Esophagus muscularis mucosa (tissue), 4 donors: ENCODE results near the gene RAB11FIP3. TPM values are rescaled to one million over a fixed set of nuclear protein-coding genes. Genes with fewer than 3 reads are reported as not detected.

ENCODE experiments used
- DNase-seq: peaks from one replicate; pipeline ENCODE4 v3.0.0-alpha.2; 2017; ENCODE audit errors: extremely low spot score
- H3K27ac ChIP-seq, 4 donors: fragments of 200-600 bp; sonication (generic); replicated peaks in 1 of 4; 1 replicate in 3 of 4; 2 replicates in 1 of 4; pipeline ENCODE4 v1.5.1; 2016 to 2019; ENCODE audit warnings: mild to moderate bottlenecking in 1 of 4
- H3K27me3 ChIP-seq, 4 donors: fragments of 200-600 bp; sonication (generic); one replicate each; pipeline versions ENCODE4 v1.5.1 to v1.6.0; 2016 to 2019
- H3K36me3 ChIP-seq, 4 donors: fragments of 200-600 bp; sonication (generic); one replicate each; pipeline ENCODE4 v1.5.1; 2016 to 2019
- H3K4me1 ChIP-seq, 4 donors: fragments of 200-600 bp; sonication (generic); one replicate each; pipeline ENCODE4 v1.5.1; 2016 to 2019
- H3K4me3 ChIP-seq, 4 donors: fragments of 200-600 bp; sonication (generic); 1 replicate in 2 of 4; 2 replicates in 2 of 4; pipeline ENCODE4 v1.5.1; 2016 to 2019; ENCODE audit warnings: mild to moderate bottlenecking in 4 of 4, moderate library complexity in 1 of 4
- H3K9me3 ChIP-seq, 4 donors: fragments of 200-600 bp; sonication (generic); 1 replicate in 3 of 4; 2 replicates in 1 of 4; pipeline ENCODE4 v1.5.1; 2016 to 2019
- EP300 ChIP-seq: sonication (generic); formaldehyde crosslinking; IDR thresholded peaks from one replicate; pipeline ENCODE4 v1.6.1; 2017; ENCODE audit warnings: antibody characterized with exemption
- POLR2A ChIP-seq: fragments of 450-650 bp; IDR thresholded peaks from one replicate; pipeline ENCODE4 v1.6.1; 2017; ENCODE audit warnings: antibody characterized with exemption, moderate library complexity, mild to moderate bottlenecking, low read depth
- POLR2AphosphoS5 ChIP-seq, 2 donors: sonication (generic); formaldehyde crosslinking; IDR thresholded peaks; one replicate each; pipeline ENCODE4 v1.6.1; 2017; ENCODE audit warnings: antibody characterized with exemption in 2 of 2
- WGBS: methylation state at CpG from one replicate; pipeline ENCODE4 v1.1.5; 2018; 5-methylcytosine and 5-hydroxymethylcytosine counted together
- intact Hi-C: fragments of 100-400 bp; cut with DNase I; formaldehyde crosslinking; loops from one replicate; pipeline ENCODE4 v1.15.1; 2023
- total RNA-seq, 4 donors: library from RNA; depleted of rRNA; stranded (reverse); fragments of >200 nt; gene quantifications; one replicate each; pipeline versions ENCODE4 v1.1.0 to v1.2.1, GENCODE V29; 2016
- TF ChIP-seq, protein P1 (sequence below), 3 experiments: fragments of 200-600 bp in 2 of 3; fragments of 450-650 bp in 1 of 3; sonication (generic) in 2 of 3; IDR thresholded peaks; one replicate each; pipeline ENCODE4 v1.5.1; 2017 to 2019; ENCODE audit warnings: antibody characterized with exemption in 3 of 3, mild to moderate bottlenecking in 2 of 3, moderate library complexity in 1 of 3

RAB11FIP3 gene
- total RNA-seq, 4 donors from 2014 or later: 50.3 to 77.9 (median 58.8) TPM

GRCh38 chr16:495127-495748 lies 69.8 kb downstream of the RAB11FIP3 start:
- H3K36me3 ChIP-seq: peaks cover 10 to 81% (median 48%) of the 10 kb centered on the region in 4 donors
- intact Hi-C loops: no loop called here
- H3K4me1 ChIP-seq: no peaks in the 10 kb centered on the region
- no peak overlapping the region for H3K4me3 ChIP-seq
- 72% methylated on average over 8 of the region's 11 CpGs for WGBS
- no peaks in the 10 kb centered on the region for H3K27me3 ChIP-seq
- TF ChIP-seq EP300: no peak
- TF ChIP-seq POLR2AphosphoS5 (IDR thresholded peaks at IDR 0.05): no peak
- TF ChIP-seq POLR2A: no peak
- TF ChIP-seq, protein P1, sequence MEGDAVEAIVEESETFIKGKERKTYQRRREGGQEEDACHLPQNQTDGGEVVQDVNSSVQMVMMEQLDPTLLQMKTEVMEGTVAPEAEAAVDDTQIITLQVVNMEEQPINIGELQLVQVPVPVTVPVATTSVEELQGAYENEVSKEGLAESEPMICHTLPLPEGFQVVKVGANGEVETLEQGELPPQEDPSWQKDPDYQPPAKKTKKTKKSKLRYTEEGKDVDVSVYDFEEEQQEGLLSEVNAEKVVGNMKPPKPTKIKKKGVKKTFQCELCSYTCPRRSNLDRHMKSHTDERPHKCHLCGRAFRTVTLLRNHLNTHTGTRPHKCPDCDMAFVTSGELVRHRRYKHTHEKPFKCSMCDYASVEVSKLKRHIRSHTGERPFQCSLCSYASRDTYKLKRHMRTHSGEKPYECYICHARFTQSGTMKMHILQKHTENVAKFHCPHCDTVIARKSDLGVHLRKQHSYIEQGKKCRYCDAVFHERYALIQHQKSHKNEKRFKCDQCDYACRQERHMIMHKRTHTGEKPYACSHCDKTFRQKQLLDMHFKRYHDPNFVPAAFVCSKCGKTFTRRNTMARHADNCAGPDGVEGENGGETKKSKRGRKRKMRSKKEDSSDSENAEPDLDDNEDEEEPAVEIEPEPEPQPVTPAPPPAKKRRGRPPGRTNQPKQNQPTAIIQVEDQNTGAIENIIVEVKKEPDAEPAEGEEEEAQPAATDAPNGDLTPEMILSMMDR (IDR thresholded peaks at IDR 0.05): peak in 2 of 3 experiments; percentile 14 to 42
- no peak for DNase-seq
- no peaks in the 10 kb centered on the region for H3K9me3 ChIP-seq
- H3K27ac ChIP-seq: no peak overlapping the region

DNA sequence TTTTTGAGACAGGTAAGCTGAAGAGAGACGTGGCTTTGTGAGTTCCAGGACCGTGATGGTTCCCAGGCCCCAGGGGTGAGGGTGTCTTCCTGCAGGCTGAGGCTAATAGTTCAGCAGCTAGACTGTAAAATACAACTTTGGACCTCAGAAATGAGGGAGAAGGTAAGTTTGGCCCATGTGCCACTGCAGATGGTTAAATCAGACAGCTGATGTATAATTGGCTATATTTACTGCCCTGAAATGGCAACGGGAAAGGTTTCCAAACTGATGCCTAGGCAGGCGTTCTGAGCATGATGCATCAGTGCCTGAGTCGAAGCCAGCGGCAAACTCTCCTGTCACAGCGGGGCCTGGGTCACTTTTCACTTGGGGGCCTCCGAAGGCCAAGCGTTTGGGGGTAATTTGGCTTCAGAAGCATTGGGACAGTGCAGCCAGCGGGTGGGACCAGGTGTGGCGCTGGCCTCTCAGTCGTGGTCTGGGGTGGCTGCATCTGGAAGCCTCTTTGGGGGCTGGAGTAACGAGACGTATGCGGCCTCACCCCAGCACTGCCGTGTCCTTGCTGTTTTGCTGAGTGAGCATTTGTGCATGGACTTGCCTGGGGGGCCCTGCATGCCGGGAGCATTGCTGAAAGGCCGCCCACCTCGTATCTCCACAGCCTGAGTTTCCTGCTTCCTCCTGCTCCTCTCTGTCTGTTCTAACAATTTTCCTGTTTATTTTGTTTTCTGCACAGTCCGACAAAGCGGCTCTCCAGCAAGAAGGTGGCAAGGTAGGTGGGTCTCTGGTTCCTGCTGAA lies 70.8 kb downstream of the RAB11FIP3 start:
- no peak for DNase-seq
- TF ChIP-seq EP300: no peak
- no peak for TF ChIP-seq POLR2AphosphoS5 (IDR thresholded peaks at IDR 0.05)
- TF ChIP-seq, protein P1 (IDR thresholded peaks at IDR 0.05): no peak
- TF ChIP-seq POLR2A: no peak
- WGBS: 81% methylated on average over 21 of the region's 21 CpGs
- intact Hi-C loops: no loop called here
- Histone ChIP-seq H3K27me3 (no peaks in the 10 kb centered on the region), H3K4me1 (no peaks in the 10 kb centered on the region), H3K4me3 (no peak overlapping the region), H3K9me3 (no peaks in the 10 kb centered on the region), H3K36me3 (peaks cover under 1 to 71% (median 37%) of the 10 kb centered on the region in 4 donors), H3K27ac (no peak overlapping the region)

DNA sequence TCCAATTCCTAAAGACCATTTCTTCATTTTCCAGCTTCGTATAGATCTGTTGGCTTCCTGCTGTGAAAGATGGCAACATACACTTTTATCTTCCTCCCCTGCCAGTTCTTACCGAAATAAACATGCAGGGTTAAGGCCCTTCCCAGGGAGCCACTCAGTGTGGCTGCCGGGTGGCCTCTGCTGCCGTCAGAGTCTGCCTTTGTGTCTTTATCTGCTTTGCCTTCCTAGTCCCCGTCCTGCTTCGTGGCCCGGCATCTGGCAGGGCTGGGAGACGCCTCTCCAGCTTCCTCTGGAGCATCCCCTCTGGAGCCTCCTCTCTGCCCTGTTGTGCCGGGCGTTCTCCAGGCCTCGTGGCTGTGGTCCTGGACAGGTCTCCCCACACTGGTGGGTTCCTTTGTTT lies 71.8 kb downstream of the RAB11FIP3 start:
- TF ChIP-seq EP300: no peak
- TF ChIP-seq POLR2AphosphoS5 (IDR thresholded peaks at IDR 0.05): no peak
- TF ChIP-seq, protein P1 (IDR thresholded peaks at IDR 0.05): no peak
- TF ChIP-seq POLR2A: no peak
- H3K27me3 ChIP-seq: no peaks in the 10 kb centered on the region
- H3K27ac ChIP-seq: no peak overlapping the region
- H3K9me3 ChIP-seq: no peaks in the 10 kb centered on the region
- no peak for DNase-seq
- H3K4me3 ChIP-seq: no peak overlapping the region
- 86% methylated on average over 11 of the region's 11 CpGs for WGBS
- H3K36me3 ChIP-seq: peaks cover 0 to 66% (median 31%) of the 10 kb centered on the region in 4 donors
- intact Hi-C loops: no loop called here
- no peaks in the 10 kb centered on the region for H3K4me1 ChIP-seq

DNA sequence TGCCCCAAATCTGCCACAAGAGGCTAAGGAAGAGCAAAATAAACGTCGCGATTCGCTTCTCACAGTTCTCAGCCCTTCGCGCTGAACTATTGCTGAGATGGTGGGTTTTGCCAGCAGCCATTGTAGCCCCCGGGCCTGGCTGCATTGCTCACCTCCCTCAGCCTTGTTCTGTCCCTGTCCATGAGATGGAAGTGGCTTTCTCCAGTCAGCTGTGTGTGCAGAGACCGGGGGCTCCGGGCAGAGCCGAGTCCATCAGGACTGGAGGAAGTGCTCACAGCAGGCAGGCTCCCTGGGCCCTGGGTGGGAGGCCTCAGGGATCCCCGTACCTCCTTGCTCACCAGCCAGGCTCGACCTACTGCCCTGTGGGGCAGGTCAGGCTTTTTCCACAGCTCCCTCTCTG lies 74.5 kb downstream of the RAB11FIP3 start:
- intact Hi-C loops: no loop called here
- DNase-seq: no peak
- 85% methylated on average over 10 of the region's 12 CpGs for WGBS
- Histone ChIP-seq H3K4me1 (no peaks in the 10 kb centered on the region), H3K9me3 (no peaks in the 10 kb centered on the region), H3K36me3 (peaks cover 0 to 66% (median 32%) of the 10 kb centered on the region in 4 donors), H3K4me3 (no peak overlapping the region), H3K27me3 (no peaks in the 10 kb centered on the region), H3K27ac (no peak overlapping the region)
- TF ChIP-seq POLR2AphosphoS5 (IDR thresholded peaks at IDR 0.05) (no peak), EP300 (no peak), POLR2A (no peak)
- TF ChIP-seq, protein P1 (IDR thresholded peaks at IDR 0.05): no peak
